Subcutaneous adipose tissue (tissue), 4 donors: Measurements from ENCODE around the gene TUBA8. TPM values are rescaled to one million over a fixed set of nuclear protein-coding genes. Genes with fewer than 3 reads are reported as not detected.

ENCODE experiments used
- CTCF ChIP-seq: fragments of 450-650 bp; IDR thresholded peaks from one replicate; pipeline ENCODE4 v1.5.1; 2016; ENCODE audit warnings: low read depth, mild to moderate bottlenecking, control low read depth, antibody characterized with exemption, moderate library complexity
- total RNA-seq, 4 donors: library from RNA; depleted of rRNA; stranded (reverse); fragments of >200 nt; gene quantifications; one replicate each; pipeline ENCODE4 v1.1.0, GENCODE V29; 2016

The TUBA8 gene
- total RNA-seq, 4 donors from 2014 or later: 4.6 to 34.3 (median 19.3) TPM

- TF ChIP-seq CTCF: no peak
Measured at GRCh38 chr22:18113680-18114394, 3.2 kb downstream of the TUBA8 start.

- no peak for TF ChIP-seq CTCF
Measured at GRCh38 chr22:18114495-18114894, 3.9 kb downstream of the TUBA8 start.

GRCh38 chr22:18114976-18115652, 4.5 kb downstream of the TUBA8 start:
- TF ChIP-seq CTCF: no peak

GRCh38 chr22:18115906-18116371, 5.3 kb downstream of the TUBA8 start:
- TF ChIP-seq CTCF: no peak

GRCh38 chr22:18116634-18117033, 6.0 kb downstream of the TUBA8 start:
- no peak for TF ChIP-seq CTCF

GRCh38 chr22:18118345-18118915, 7.8 kb downstream of the TUBA8 start:
- TF ChIP-seq CTCF: no peak

GRCh38 chr22:18119409-18120110, 9.0 kb downstream of the TUBA8 start:
- TF ChIP-seq CTCF: no peak
